Stimulated activated CD8-positive, alpha-beta memory T cell treated with anti-CD3 and anti-CD28 coated beads, Interleukin-15, amount 100 ng/mL, for 48 hours (primary cell): ENCODE results near the gene FAM222B.
A peak's percentile ranks its signal among the peaks of the same experiment; 100 is the strongest.

Source experiments
- DNase-seq, 2 donors: peaks; one replicate each; pipeline ENCODE4 v3.0.0-alpha.2; 2020; ENCODE audit warnings: low read depth in 2 of 2

The FAM222B gene

GRCh38 chr17:28712705-28713415 is 129.7 kb downstream of the FAM222B start:
- DNase-seq: no peak

- DNase-seq: peak; percentile 64
Observed at GRCh38 chr17:28712032-28712704, 130.4 kb downstream of the FAM222B start.

- DNase-seq: no peak
Observed at GRCh38 chr17:28711723-28712031, 130.9 kb downstream of the FAM222B start, which contains the start of gene PROCA1. PROCA1 (minus strand) TSS chr17:28711888; CDS start chr17:28711660, 228 bp downstream.

GRCh38 chr17:28710861-28711722 is 131.5 kb downstream of the FAM222B start:
- DNase-seq: peak; percentile 82 to 90

GRCh38 chr17:28707339-28707720 is 135.3 kb downstream of the FAM222B start:
- no peak for DNase-seq

- DNase-seq: no peak
Observed at GRCh38 chr17:28706471-28707338, 135.9 kb downstream of the FAM222B start.
